SK-N-SH (cell line): ENCODE measurements around the gene RAVER2.

Experiments used
- CTCF ChIP-seq: fragments of 200-600 bp; sonication (generic); IDR thresholded peaks from 2 replicates; pipeline ENCODE4 v1.6.1; 2017; ENCODE audit warnings: antibody characterized with exemption, mild to moderate bottlenecking, moderate library complexity
- IRF3 ChIP-seq: fragments of 150-350 bp; IDR thresholded peaks from 2 replicates; pipeline ENCODE4 v1.6.1; 2016; ENCODE audit warnings: mild to moderate bottlenecking, low read depth, low read length
- MAX ChIP-seq: IDR thresholded peaks from 2 replicates; pipeline ENCODE4 v1.4.0; 2012; ENCODE audit warnings: low read depth
- MXI1 ChIP-seq: IDR thresholded peaks from 2 replicates; pipeline ENCODE4 v1.6.1; 2012; ENCODE audit warnings: mild to moderate bottlenecking, low read depth, low read length, improper control_type of control experiment
- POLR2AphosphoS5 ChIP-seq: IDR thresholded peaks from 2 replicates; pipeline ENCODE4 v1.6.1; 2012; ENCODE audit warnings: low read depth, low read length
- REST ChIP-seq: IDR thresholded peaks from 2 replicates; pipeline ENCODE4 v1.6.1; 2012; ENCODE audit warnings: mild to moderate bottlenecking, low read depth, low read length, moderate library complexity
- SMC3 ChIP-seq: IDR thresholded peaks from 2 replicates; pipeline ENCODE4 v1.6.1; 2012; ENCODE audit warnings: low read depth, low read length, improper control_type of control experiment
- TAF1 ChIP-seq: IDR thresholded peaks from 2 replicates; pipeline ENCODE4 v1.6.1; 2012; ENCODE audit warnings: low read depth, mild to moderate bottlenecking, low read length, moderate library complexity, borderline replicate concordance
- TCF12 ChIP-seq: IDR thresholded peaks from 2 replicates; pipeline ENCODE4 v1.4.0; 2012
- USF2 ChIP-seq: fragments of 150-350 bp; IDR thresholded peaks from 2 replicates; pipeline ENCODE4 v1.6.1; 2017; ENCODE audit warnings: antibody characterized with exemption, low read length, low read depth, borderline replicate concordance
- YY1 ChIP-seq: IDR thresholded peaks from 2 replicates; pipeline ENCODE4 v1.4.0; 2012; ENCODE audit warnings: low read depth, mild to moderate bottlenecking
- ZBTB33 ChIP-seq: IDR thresholded peaks from 2 replicates; pipeline ENCODE4 v1.4.0; 2012; ENCODE audit warnings: low read depth, borderline replicate concordance

GRCh38 chr1:64873576-64873975 lies 128.7 kb downstream of the RAVER2 start:
- TF ChIP-seq CTCF (no peak), TAF1 (no peak), IRF3 (no peak), MXI1 (no peak), USF2 (no peak), MAX (no peak), YY1 (no peak), POLR2AphosphoS5 (no peak), ZBTB33 (no peak), REST (no peak), TCF12 (no peak), SMC3 (no peak)
